ENCODE results near the gene UBASH3A.

The UBASH3A gene

DNA sequence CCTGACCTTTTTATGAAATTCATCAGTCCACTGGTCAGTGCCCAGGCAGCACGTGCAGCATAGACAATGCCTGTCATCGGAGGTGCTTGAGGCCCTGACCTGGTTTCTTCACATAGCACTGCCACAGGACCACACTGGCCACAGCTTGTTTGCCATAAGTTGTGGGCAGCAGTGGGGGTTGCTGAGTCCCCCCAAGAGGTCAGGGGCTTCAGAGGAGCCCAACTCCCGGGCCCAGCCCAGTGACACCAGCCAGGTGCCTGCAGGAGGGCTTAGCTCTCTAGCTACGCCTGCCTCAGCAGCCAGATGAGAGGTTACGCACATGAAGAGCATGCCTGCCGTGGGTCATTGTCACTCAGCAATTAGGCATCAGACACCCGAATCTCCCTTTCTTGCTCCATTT is 41.6 kb downstream of the UBASH3A start (continued):
- TF ChIP-seq, protein P1, sequence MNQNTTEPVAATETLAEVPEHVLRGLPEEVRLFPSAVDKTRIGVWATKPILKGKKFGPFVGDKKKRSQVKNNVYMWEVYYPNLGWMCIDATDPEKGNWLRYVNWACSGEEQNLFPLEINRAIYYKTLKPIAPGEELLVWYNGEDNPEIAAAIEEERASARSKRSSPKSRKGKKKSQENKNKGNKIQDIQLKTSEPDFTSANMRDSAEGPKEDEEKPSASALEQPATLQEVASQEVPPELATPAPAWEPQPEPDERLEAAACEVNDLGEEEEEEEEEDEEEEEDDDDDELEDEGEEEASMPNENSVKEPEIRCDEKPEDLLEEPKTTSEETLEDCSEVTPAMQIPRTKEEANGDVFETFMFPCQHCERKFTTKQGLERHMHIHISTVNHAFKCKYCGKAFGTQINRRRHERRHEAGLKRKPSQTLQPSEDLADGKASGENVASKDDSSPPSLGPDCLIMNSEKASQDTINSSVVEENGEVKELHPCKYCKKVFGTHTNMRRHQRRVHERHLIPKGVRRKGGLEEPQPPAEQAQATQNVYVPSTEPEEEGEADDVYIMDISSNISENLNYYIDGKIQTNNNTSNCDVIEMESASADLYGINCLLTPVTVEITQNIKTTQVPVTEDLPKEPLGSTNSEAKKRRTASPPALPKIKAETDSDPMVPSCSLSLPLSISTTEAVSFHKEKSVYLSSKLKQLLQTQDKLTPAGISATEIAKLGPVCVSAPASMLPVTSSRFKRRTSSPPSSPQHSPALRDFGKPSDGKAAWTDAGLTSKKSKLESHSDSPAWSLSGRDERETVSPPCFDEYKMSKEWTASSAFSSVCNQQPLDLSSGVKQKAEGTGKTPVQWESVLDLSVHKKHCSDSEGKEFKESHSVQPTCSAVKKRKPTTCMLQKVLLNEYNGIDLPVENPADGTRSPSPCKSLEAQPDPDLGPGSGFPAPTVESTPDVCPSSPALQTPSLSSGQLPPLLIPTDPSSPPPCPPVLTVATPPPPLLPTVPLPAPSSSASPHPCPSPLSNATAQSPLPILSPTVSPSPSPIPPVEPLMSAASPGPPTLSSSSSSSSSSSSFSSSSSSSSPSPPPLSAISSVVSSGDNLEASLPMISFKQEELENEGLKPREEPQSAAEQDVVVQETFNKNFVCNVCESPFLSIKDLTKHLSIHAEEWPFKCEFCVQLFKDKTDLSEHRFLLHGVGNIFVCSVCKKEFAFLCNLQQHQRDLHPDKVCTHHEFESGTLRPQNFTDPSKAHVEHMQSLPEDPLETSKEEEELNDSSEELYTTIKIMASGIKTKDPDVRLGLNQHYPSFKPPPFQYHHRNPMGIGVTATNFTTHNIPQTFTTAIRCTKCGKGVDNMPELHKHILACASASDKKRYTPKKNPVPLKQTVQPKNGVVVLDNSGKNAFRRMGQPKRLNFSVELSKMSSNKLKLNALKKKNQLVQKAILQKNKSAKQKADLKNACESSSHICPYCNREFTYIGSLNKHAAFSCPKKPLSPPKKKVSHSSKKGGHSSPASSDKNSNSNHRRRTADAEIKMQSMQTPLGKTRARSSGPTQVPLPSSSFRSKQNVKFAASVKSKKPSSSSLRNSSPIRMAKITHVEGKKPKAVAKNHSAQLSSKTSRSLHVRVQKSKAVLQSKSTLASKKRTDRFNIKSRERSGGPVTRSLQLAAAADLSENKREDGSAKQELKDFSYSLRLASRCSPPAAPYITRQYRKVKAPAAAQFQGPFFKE (tag by site-specific recombination; IDR thresholded peaks at IDR 0.05; ENCODE audit: borderline replicate concordance) = no peak
- TF ChIP-seq ZNF707 (tag by site-specific recombination; IDR thresholded peaks at IDR 0.05) = no peak
- no peak for TF ChIP-seq KLF10 (tag by site-specific recombination; IDR thresholded peaks at IDR 0.05)
- no peak for TF ChIP-seq ZNF791 (tag by site-specific recombination; IDR thresholded peaks at IDR 0.05)
- TF ChIP-seq ZFP3 (tag by site-specific recombination; IDR thresholded peaks at IDR 0.05; ENCODE audit: low read depth) = no peak
- no peak for TF ChIP-seq ZNF266 (tag by site-specific recombination; IDR thresholded peaks at IDR 0.05; ENCODE audit: low read depth)

DNA sequence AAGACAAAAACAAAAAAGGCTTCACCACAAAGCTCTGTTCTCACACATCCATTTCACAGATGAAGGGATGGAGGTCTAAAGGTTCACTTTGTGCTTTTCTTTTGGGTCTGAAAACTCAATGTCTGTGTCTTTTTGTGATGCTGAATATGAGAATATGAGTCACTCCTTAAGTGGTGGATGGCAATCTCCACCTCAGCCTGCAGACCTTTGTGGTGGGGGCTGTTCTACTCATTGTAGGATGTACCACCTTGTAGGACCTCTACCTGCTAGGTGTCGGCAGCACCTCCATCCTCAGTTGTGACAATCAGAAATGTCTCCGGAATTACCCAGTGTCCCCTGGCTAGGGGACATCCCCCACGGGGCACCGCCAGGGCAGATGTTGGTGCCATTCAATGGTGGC is 42.8 kb downstream of the UBASH3A start:
- Histone ChIP-seq H3K4me3 (ENCODE audit: low read depth, low read length) (no peak overlapping the region), H3K27ac (ENCODE audit: extremely low read depth, low read depth, low read length) (no peak overlapping the region), H3K9me3 (ENCODE audit: control insufficient read depth, insufficient read depth, low read depth, low read length) (no peaks in the 10 kb centered on the region), H3K36me3 (ENCODE audit: control insufficient read depth in 2 of 2, insufficient read depth in 1 of 2, low read length in 2 of 2) (no peaks in the 10 kb centered on the region), H3K4me1 (ENCODE audit: control insufficient read depth, insufficient read depth, low read length) (no peaks in the 10 kb centered on the region)
- ChIA-PET CTCF (no interaction called here), POLR2A (no interaction called here)
- TF ChIP-seq, protein P2, sequence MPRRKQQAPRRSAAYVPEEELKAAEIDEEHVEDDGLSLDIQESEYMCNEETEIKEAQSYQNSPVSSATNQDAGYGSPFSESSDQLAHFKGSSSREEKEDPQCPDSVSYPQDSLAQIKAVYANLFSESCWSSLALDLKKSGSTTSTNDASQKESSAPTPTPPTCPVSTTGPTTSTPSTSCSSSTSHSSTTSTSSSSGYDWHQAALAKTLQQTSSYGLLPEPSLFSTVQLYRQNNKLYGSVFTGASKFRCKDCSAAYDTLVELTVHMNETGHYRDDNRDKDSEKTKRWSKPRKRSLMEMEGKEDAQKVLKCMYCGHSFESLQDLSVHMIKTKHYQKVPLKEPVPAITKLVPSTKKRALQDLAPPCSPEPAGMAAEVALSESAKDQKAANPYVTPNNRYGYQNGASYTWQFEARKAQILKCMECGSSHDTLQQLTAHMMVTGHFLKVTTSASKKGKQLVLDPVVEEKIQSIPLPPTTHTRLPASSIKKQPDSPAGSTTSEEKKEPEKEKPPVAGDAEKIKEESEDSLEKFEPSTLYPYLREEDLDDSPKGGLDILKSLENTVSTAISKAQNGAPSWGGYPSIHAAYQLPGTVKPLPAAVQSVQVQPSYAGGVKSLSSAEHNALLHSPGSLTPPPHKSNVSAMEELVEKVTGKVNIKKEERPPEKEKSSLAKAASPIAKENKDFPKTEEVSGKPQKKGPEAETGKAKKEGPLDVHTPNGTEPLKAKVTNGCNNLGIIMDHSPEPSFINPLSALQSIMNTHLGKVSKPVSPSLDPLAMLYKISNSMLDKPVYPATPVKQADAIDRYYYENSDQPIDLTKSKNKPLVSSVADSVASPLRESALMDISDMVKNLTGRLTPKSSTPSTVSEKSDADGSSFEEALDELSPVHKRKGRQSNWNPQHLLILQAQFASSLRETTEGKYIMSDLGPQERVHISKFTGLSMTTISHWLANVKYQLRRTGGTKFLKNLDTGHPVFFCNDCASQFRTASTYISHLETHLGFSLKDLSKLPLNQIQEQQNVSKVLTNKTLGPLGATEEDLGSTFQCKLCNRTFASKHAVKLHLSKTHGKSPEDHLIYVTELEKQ (tag by site-specific recombination; IDR thresholded peaks at IDR 0.05; ENCODE audit: borderline replicate concordance) = no peak
- TF ChIP-seq ZNF488 (tag by site-specific recombination; IDR thresholded peaks at IDR 0.05) (no peak), ZNF792 (tag by site-specific recombination; IDR thresholded peaks at IDR 0.05) (no peak), ZNF433 (tag by site-specific recombination; IDR thresholded peaks at IDR 0.05; ENCODE audit: low read depth) (no peak), OSR2 (tag by site-specific recombination; IDR thresholded peaks at IDR 0.05) (no peak)
- TF ChIP-seq, protein P3, sequence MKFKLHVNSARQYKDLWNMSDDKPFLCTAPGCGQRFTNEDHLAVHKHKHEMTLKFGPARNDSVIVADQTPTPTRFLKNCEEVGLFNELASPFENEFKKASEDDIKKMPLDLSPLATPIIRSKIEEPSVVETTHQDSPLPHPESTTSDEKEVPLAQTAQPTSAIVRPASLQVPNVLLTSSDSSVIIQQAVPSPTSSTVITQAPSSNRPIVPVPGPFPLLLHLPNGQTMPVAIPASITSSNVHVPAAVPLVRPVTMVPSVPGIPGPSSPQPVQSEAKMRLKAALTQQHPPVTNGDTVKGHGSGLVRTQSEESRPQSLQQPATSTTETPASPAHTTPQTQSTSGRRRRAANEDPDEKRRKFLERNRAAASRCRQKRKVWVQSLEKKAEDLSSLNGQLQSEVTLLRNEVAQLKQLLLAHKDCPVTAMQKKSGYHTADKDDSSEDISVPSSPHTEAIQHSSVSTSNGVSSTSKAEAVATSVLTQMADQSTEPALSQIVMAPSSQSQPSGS (tag by site-specific recombination; IDR thresholded peaks at IDR 0.05; ENCODE audit: low read depth) = no peak
- TF ChIP-seq, protein P4, sequence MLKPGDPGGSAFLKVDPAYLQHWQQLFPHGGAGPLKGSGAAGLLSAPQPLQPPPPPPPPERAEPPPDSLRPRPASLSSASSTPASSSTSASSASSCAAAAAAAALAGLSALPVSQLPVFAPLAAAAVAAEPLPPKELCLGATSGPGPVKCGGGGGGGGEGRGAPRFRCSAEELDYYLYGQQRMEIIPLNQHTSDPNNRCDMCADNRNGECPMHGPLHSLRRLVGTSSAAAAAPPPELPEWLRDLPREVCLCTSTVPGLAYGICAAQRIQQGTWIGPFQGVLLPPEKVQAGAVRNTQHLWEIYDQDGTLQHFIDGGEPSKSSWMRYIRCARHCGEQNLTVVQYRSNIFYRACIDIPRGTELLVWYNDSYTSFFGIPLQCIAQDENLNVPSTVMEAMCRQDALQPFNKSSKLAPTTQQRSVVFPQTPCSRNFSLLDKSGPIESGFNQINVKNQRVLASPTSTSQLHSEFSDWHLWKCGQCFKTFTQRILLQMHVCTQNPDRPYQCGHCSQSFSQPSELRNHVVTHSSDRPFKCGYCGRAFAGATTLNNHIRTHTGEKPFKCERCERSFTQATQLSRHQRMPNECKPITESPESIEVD (tag by site-specific recombination; IDR thresholded peaks at IDR 0.05) = no peak
